HL-60 (cell line): ENCODE measurements around the gene B3GAT2.

ENCODE experiments used
- DNase-seq, 2 experiments: peaks; one replicate each; pipeline ENCODE4 v3.0.0-alpha.2; 2010 to 2020; ENCODE audit warnings: low read depth in 1 of 2, low spot score in 1 of 2
- H3K27ac ChIP-seq: fragments of 250-450 bp; sonication (Bioruptor Pico); replicated peaks from 2 replicates; pipeline ENCODE4 v1.5.1; 2020; ENCODE audit warnings: mild to moderate bottlenecking, moderate library complexity
- H3K27me3 ChIP-seq: fragments of 250-450 bp; sonication (Bioruptor Pico); 2 replicates; pipeline ENCODE4 v1.5.1; 2021; ENCODE audit warnings: mild to moderate bottlenecking, moderate library complexity; ENCODE audit not compliant: insufficient read depth, poor library complexity, severe bottlenecking
- H3K4me3 ChIP-seq: replicated peaks from 2 replicates; pipeline ENCODE4 v1.5.1; 2011; ENCODE audit warnings: mild to moderate bottlenecking, control low read depth, low read length; ENCODE audit not compliant: insufficient read depth
- CTCF ChIP-seq: IDR thresholded peaks from one replicate; pipeline ENCODE4 v1.5.1; 2011; ENCODE audit warnings: low read length, control low read depth, inconsistent platforms; ENCODE audit not compliant: insufficient read depth
- GABPA ChIP-seq: IDR thresholded peaks from 2 replicates; pipeline ENCODE4 v1.6.1; 2012; ENCODE audit warnings: low read depth
- POLR2AphosphoS5 ChIP-seq: IDR thresholded peaks from 2 replicates; pipeline ENCODE4 v1.6.1; 2012; ENCODE audit warnings: low read depth
- REST ChIP-seq: IDR thresholded peaks from 2 replicates; pipeline ENCODE4 v1.6.1; 2012; ENCODE audit warnings: low read depth; ENCODE audit not compliant: insufficient replicate concordance
- SPI1 ChIP-seq: IDR thresholded peaks from 2 replicates; pipeline ENCODE4 v1.6.1; 2012; ENCODE audit warnings: low read depth, mild to moderate bottlenecking, borderline replicate concordance

B3GAT2 gene

GRCh38 chr6:70894001-70894400 is 62.9 kb downstream of the B3GAT2 start:
- DNase-seq: no peak
- no peak for TF ChIP-seq REST
- TF ChIP-seq SPI1: no peak
- Histone ChIP-seq H3K4me3 (no peak overlapping the region), H3K27ac (no peak overlapping the region), H3K27me3 (peaks cover 2% of the 10 kb centered on the region)

- no peak overlapping the region for H3K27ac ChIP-seq
- no peak for TF ChIP-seq POLR2AphosphoS5
- TF ChIP-seq CTCF: no peak
- TF ChIP-seq REST: no peak
- TF ChIP-seq SPI1: no peak
These were observed 67.6 kb downstream of the B3GAT2 start for GRCh38 chr6:70889270-70889669.

GRCh38 chr6:70886661-70887060 is 70.2 kb downstream of the B3GAT2 start:
- TF ChIP-seq REST: no peak
- no peak for TF ChIP-seq SPI1
- TF ChIP-seq POLR2AphosphoS5: no peak
- TF ChIP-seq CTCF: no peak
- TF ChIP-seq GABPA: no peak
- no peak overlapping the region for H3K27ac ChIP-seq
- no peaks in the 10 kb centered on the region for H3K27me3 ChIP-seq
- no peak overlapping the region for H3K4me3 ChIP-seq
- no peak for DNase-seq

More at GRCh38 chr6:70889270-70889669, 67.6 kb downstream of the B3GAT2 start:
- no peak overlapping the region for H3K4me3 ChIP-seq
- DNase-seq: no peak
- H3K27me3 ChIP-seq: no peaks in the 10 kb centered on the region

GRCh38 chr6:70886071-70886470 is 70.8 kb downstream of the B3GAT2 start:
- DNase-seq: no peak
- Histone ChIP-seq H3K27ac (no peak overlapping the region), H3K27me3 (no peaks in the 10 kb centered on the region), H3K4me3 (no peak overlapping the region)
- no peak for TF ChIP-seq GABPA
- no peak for TF ChIP-seq REST
- no peak for TF ChIP-seq SPI1
- TF ChIP-seq POLR2AphosphoS5: no peak
- TF ChIP-seq CTCF: no peak
